Measurements from ENCODE around the gene SNHG17.
"Not testable (repeated sequence)": the region's sequence is repeated elsewhere in the genome, so short reads cannot be mapped to it uniquely, and the experiment has no call there.

Gene SNHG17

DNA sequence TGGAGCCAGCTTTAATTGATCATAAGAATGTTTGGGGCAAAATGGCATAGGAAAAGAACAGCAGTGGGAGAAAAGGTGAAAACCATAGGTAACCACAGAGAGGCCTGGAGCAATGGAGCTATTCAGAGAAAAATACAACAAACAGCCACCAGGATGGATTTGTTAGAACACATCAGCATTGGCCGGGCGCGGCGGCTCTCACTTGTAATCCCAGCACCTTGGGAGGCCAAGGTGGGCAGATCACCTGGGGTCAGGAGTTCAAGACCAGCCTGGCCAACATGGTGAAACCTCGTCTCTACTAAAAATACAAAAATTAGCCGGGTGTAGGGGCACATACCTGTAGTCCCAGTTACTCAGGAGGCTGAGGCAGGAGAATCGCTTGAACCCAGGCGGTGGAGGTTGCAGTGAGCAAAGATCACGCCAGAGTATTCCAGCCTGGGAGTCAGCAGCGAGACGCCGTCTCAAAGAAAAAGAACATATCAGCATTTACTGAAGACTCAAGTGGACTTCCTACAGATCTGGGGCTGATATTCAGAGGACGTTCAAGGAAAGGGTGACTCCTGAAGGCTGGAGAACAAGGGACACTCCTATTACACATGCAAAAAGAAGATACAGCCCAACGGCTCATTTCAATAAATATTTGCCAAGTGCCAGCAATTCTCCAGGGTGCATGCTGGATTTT is 20.2 kb downstream of the SNHG17 start:
- no peak for DNase-seq

DNA sequence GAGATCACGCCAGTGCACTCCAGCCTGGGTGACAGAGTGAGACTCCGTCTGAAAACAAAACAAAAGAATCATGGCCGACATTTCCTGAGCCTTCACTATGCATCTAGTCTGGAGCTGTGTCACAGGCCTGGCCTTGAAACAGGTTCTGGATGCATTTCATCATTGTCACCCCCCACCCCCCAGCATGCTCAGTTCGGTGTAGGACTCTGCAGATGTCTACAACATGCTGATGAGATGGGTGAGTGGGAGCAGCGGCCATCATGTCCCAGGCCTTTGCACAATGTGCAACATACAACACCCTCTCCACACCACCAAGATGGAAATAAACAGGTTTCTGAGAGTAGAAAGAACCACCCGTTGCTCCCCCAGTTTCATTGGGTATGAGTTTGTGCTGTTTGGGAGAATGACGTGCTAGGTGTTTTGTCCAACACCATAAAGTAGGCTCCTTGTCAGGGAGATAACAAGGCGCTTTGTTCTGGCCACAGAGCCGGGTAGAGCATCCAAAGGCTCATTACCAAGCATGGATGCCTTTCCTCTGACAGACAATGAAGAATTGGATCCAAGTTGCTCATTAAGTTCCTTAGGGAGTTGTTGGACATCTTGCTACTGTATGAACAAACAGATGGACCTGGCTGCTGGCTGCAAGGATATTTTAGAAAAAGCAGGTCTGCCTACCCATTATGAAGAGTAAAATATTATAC is 22.1 kb downstream of the SNHG17 start:
- DNase-seq: no peak

DNA sequence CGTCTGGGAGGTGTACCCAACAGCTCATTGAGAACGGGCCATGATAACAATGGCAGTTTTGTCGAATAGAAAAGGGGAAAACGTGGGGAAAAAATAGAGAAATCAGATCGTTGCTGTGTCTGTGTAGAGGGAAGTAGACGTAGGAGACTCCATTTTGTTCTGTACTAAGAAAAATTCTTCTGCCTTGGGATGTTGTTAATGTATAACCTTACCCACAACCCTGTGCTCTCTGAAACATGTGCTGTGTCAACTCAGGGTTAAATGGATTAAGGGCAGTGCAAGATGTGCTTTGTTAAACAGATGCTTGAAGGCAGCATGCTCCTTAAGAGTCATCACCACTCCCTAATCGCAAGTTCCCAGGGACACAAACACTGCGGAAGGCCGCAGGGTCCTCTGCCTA is 27.3 kb downstream of the SNHG17 start:
- DNase-seq: not testable (repeated sequence)

DNA sequence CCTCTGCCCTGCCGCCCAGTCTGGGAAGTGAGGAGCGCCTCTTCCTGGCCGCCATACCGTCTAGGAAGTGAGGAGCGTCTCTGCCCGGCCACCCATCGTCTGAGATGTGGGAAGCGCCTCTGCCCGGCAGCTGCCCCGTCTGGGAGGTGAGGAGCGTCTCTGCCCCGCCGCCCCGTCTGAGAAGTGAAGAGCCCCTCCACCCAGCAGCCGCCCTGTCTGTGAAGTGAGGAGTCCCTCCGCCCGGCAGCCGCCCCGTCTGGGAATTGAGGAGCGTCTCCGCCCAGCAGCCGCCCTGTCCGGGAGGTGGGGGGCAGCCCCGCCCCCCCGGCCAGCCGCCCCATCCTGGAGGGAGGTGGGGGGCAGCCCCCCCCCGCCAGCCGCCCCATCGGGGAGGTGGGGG is 27.8 kb downstream of the SNHG17 start:
- DNase-seq: no peak

DNA sequence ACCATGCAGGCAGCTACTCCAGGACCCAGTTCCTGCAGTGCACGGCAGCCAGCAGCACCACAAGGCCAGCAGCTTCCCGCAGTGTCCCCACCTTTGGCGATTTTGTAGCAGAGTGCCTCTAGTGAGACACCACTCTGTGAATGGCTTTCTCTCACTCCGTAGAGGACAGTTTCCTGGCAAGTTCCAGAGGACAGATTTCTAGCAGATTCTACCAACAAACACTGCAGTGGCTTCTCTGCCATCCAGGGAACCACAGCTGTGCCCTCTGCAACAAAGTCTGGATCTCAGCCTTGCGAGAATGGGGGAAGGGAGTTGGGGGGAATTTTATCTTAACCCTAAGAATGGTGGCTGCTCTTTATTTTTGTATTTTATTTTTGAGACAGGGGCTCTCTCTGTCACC is 28.7 kb downstream of the SNHG17 start:
- DNase-seq: no peak

DNA sequence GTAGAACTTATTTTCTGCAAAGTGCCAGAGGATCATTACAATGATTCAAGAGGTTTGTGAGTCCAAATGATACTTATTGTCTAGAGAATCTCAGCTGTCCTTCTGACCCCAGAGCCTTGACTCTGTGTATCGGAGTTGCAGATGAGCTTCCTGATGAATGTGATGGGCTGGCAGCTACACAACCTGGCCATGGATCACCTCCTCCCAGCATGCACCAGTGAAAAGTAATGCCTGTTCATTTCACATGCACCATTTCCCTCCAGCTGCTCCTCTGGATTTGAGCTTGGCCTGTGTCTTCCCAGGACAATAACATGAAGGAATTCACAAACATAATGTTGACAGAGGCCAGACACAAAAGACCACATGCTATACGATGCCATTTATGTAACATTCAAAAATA is 30.0 kb downstream of the SNHG17 start:
- DNase-seq: no peak

DNA sequence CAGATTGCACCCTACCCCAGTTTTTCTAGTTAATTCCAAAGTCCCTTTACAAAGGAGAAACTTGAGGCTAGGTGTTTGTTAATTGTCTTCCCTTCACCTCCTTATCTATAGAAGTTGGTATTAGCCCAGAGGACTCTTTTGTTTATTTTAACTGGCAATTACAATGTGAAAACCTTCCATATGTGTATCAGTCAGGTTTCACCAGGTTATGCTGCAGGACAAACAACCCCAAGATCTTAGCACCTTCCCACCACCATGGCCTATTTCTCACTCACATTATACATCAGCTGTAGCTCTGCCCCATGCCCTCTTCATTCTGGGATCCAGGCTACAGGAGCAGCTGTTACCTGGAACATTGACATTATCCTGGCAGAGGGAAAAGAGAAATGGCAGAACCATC is 31.1 kb downstream of the SNHG17 start:
- no peak for DNase-seq

DNA sequence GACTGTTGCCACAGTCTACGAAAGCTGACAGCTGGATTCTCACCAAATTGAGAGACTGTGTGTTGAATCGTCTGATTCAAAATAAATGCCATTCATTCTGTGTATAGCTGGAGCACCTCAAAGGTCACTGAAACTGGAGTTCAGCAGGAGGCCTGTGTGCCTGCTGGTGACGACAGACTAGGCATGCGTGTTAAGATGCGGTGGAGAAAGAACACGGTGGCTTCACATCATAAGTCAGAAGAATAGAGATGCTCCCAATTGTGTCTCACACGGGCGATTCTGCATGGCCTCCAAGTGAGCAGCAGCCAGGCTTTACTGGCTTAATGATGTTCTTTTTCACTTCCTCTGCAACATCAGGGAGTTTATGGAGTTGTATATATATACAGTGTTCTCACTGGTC is 32.3 kb downstream of the SNHG17 start:
- DNase-seq: no peak

DNA sequence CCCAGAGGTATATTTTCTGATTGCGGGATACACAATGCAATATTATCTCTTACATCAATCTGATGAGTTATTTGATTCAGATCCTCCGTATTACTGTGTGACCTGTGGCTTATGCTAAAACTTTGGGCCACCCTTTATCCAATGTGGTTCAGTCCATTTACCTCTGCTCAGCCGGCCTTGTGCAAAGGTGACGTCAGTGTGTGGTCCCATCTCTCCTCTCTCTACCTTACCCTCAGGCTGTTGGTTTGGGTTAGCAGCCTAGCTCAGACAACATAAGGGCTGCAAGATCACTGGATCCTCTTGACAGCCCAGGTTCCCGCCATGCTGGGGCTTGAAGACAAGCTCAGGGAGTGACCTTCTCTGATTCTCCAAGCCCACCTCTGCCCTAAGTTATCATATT is 33.0 kb downstream of the SNHG17 start:
- no peak for DNase-seq

DNA sequence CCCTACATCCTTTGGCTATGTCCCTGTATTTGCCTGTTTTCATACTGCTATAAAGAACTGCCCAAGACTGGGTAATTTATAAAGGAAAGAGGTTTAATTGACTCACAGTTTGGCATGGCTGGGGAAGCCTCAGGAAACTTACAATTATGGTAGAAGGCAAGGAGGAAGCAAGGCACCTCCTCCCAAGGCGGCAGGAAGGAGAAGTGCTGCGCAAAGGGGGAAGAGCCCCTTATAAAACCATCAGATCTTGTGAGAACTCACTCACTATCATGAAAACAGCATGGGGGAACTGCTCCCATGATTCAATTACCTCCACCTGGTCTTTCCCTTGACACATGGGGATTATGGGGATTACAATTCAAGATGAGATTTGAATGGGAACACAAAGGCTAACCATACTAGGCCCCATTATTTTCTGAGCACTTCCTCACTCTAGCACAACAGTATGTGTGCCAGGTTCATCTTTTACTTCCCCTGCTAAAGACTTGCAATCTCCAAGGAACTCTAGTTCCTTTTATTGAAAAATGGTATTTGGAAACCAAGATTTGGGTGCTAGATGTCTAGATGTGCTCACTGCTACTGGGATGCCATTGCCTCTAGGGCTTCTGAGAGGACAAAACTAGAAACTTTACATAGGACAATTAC is 39.3 kb downstream of the SNHG17 start:
- peak; percentile 45 to 53 for DNase-seq

DNA sequence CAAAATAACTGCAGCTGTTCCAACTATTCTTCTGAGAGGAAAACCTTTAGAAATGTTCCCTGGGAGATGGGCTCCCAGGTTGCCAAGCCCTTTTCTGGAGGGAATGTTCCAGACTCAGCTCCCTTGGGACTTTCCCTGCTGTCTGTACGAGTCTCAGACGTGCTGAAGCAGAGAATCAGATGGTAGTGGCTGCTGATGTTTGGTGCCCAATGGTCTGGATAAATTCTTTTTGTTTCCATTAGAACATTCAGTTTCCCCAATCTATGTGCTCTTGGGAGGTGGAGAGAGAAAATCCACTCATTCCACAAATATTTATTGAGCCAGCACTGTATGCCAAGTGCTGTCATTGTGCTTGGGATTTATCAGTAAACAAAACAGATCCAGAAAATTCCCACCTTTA is 40.0 kb downstream of the SNHG17 start:
- DNase-seq: no peak

DNA sequence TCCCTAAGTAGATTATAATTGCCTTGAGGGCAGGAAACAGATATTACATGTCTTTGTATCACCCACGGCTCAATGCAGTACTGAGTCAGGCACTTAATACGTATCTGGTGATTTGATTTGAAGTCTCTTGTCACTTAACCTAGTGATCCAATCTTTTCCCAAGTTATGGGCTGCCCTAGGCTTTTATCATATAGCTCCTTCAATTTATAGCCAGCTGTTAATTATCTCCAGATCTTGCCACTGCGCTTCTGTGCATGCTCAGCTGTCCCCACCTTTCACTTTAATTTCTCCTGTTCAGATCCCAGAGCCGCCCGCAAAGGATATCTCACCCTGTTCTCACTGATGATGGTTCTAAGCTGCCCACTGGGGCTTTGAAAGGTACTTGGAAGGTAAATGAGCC is 41.9 kb downstream of the SNHG17 start:
- no peak for DNase-seq

DNA sequence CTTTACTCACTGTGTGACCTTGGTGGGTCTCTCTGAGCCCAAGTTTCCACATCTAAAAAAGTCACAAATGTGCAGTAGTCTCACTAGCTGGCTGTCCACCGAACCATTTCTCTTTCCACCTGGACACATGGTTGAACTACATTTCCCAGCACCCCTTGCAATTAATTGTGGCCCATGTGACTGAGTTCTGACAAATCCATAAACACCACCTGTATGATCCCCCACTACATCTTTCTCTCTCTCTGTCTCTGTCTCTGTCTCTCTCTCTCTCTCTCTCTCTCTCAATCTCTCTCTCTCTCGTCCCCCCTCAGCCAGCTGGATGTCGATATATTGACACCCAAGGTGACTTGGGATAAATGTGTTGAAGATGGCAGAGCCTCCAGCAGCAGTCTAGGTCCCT is 42.8 kb downstream of the SNHG17 start:
- no peak for DNase-seq

DNA sequence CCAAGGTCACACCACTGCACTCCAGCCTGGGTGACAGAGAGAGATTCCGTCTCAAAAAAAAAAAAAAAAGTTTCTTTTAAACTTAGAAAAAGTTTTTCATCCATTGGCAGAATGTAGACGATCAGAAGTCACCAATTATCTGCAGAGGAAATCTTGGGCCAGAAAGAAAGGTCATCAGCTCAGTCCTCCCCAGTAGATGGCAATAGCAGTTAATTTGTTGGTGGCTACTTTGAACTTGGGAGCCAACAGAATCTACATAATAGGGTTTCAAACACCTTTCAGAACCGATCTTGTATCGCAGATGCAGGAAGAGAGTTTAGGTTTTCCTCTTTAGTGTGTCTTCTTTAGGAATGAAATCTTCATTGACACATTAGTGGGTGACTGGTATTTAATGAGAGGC is 47.2 kb downstream of the SNHG17 start:
- peak in 1 of 2 experiments; percentile 8 for DNase-seq

DNA sequence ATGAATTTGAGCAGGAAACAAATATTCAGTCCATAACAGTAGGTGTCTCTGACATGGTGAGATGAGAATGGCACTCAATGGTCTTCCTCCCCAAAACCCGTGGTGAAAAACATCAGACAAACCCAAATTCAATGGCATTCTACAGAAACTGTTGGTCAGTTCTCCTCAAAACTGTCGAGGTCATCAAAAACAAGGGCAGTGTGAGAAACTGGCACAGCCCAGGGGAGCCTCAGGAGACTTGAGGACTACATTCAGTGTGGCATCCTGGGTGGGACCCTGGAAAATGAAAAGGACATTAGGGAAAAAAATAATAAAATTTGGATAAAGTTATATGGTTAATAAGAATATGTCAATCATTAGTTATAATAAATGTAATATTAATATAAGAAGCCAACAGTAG is 48.3 kb downstream of the SNHG17 start:
- no peak for DNase-seq

DNA sequence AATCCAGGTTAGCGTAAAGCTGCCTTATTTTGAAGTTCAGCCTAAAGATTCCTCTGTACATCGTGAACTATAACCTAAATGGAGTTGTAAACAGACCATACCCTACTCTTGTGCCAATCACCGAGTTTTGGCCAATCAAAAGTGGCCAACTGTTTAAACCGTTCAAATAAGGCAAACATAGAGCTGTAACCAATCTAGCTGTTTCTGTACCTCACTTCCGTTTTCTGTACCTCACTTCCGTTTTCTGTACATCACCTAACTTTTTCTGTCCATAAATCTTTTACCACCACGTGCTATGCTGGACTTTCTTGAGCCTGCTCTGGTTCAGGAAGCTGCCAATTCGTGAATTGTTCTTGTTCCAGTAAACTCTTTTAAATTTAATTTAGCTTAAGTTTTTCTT is 49.1 kb downstream of the SNHG17 start:
- DNase-seq: no peak

DNA sequence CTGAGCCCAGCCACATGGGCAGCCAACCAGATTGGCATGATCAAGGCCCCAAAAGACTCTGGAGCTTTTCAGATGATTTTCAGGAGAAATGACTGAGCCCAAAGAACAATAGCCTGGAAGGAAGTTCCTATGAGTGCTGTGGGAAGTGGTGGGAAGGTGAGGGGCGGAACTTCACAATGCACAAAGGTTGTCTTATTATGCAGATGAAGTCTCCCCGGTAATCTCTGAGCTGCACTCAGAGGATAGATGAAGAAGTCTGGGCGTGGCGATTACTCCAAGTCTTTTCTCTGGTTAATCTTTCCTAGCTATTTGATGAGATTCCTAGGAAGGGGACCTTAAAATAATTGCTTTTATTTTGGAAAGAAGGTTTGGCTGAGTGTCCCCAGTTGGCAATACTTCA is 52.0 kb downstream of the SNHG17 start:
- DNase-seq: no peak

DNA sequence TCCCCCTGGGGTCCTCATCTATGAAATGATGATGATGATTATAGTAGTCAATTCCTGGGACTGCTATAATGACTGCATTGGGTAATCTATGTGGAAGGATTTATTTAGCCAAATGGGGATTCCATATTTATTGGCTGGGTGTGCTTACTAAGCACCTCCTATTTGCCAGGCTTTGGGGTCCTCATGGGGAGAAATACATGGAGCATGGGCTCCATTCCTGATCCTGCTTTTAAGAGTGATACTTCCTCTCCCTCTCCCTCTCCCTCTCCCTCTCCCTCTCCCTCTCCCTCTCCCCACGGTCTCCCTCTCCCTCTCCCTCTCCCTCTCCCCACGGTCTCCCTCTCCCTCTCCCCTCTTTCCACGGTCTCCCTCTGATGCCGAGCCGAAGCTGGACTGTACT is 57.3 kb downstream of the SNHG17 start:
- not testable (repeated sequence) for DNase-seq

DNA sequence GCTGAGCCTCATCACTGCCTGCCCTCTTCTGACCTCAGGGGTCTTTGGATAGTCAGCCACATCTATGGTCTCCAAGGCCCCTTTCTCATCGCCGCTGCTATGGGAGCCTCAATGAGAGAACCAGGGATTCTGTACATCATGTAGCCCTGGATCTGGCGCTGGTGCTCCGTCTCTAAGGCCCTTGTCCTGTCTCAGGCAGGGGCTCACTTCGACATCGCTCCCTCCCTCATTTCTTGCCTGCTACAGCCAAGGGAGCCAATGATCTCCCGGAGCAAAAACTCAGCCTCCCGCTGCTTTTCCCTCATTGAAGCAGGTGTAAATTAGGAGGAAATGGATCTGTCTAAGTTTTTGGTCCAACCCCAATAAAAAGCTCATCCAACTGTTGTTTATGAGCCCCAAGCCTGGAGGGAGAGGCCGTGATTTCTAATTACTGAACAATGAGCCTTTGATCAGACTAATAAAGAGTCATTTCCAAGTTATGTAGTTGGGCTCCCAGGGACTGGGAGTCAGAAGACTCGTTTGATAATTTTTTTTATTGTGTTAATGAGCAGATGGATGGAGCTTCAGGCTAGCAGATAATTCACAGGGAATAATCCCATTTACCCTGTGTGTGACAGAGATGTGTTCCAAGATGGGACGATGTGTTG is 58.0 kb downstream of the SNHG17 start:
- DNase-seq: no peak

DNA sequence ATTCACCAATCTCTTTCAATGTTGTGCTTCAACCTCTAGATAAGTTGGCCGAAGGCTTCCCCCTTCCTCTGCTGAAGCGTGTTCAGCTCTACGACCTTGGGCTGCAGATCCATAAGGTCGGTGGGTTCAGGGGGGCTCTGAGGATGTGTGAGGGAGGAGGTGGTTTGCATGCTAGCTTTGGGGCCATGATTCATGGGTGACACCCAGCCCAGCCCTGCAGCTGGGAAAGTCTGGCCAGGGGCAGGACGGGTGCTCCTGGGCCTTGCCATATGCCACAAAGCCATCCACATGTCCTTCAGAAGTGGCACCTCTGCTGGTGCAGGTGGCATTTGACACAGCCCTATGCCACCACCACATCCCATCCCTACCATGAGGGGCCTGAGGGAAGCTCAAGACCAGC is 61.2 kb downstream of the SNHG17 start:
- DNase-seq: no peak

DNA sequence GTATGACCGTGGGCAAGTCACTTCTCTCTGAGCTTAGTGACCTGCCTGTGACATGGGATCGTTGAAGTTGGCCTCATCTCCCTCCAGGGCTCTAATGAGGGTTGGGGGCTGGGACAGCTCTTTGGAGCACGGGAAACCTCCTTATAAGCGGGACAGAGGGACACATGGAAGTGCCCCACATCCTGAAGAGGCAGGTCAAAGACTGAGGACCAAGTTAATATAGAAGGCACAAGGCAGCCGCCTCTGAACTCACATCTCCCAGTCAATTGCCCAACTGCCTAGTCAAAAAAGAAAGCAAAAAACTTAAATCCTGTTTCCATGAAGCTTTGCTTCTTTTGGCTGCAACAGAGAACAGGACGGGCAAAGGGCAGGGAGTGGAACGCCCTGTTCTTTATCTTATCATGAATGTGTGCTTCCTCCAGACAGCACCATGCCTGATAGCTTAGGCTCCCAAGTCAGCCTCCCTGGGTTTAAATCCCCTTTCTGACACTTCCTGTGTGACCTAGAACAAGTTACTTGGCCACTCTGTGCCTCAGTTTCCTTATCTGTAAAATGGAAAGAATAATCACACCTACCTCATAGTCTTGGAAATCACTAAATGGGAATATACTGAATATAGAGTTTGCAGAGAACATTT is 61.8 kb downstream of the SNHG17 start:
- DNase-seq: no peak

DNA sequence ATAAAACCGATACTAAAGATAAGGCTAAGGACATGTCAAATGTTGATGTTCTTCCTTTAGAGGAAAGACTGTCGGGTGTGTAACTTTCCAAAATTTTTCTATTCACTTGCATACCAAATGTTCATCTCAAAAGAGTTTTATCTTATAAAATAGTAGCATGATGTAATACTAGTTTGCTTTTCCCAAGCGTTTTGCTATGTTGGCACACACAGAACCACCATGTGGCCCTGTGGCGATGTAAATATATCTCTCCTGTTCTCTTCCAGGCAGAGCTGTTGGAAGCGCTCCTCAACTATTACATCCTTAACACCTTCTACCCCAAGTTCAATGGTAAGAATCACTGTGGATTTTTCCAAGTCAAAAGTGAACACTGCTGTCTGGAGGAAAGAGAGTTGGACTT is 62.3 kb downstream of the SNHG17 start:
- DNase-seq: no peak

Data from AML-193 (cell line).